Measurements from ENCODE around the gene KDM8.

Gene KDM8

GRCh38 chr16:27268376-27269299 lies 65.3 kb downstream of the KDM8 start, which contains the start of gene NSMCE1:
Gene NSMCE1, minus strand, starts transcription at chr16:27268772. Its CDS starts 11,202 bp downstream, at chr16:27257570.
- TF ChIP-seq REST (IDR thresholded peaks at IDR 0.05; ENCODE audit: insufficient read depth in 1 of 2, low read depth in 2 of 2, low read length in 2 of 2) (no peak), SIN3A (IDR thresholded peaks at IDR 0.05; ENCODE audit: borderline replicate concordance, insufficient read depth, low read length) (no peak), POLR2AphosphoS5 (IDR thresholded peaks at IDR 0.05; ENCODE audit: low read depth, low read length) (peak; percentile 83), FOXP2 (optimal IDR thresholded peaks at IDR 0.05; ENCODE audit: borderline replicate concordance, extremely low read depth, extremely low read length, insufficient read depth) (peak; percentile 68), TAF1 (IDR thresholded peaks at IDR 0.05; ENCODE audit: borderline replicate concordance, insufficient read depth, low read length) (peak; percentile 78; the same call in 1 of the 2 replicates)

GRCh38 chr16:27269300-27270150 lies 66.2 kb downstream of the KDM8 start:
- no peak for TF ChIP-seq REST (IDR thresholded peaks at IDR 0.05; ENCODE audit: insufficient read depth in 1 of 2, low read depth in 2 of 2, low read length in 2 of 2)
- TF ChIP-seq POLR2AphosphoS5 (IDR thresholded peaks at IDR 0.05; ENCODE audit: low read depth, low read length), result no peak
- TF ChIP-seq SIN3A (IDR thresholded peaks at IDR 0.05; ENCODE audit: borderline replicate concordance, insufficient read depth, low read length), result no peak
- no peak for TF ChIP-seq TAF1 (IDR thresholded peaks at IDR 0.05; ENCODE audit: borderline replicate concordance, insufficient read depth, low read length)

GRCh38 chr16:27270349-27270748 lies 67.0 kb downstream of the KDM8 start:
- TF ChIP-seq FOXP2 (optimal IDR thresholded peaks at IDR 0.05; ENCODE audit: borderline replicate concordance, extremely low read depth, extremely low read length, insufficient read depth) (no peak), TAF1 (IDR thresholded peaks at IDR 0.05; ENCODE audit: borderline replicate concordance, insufficient read depth, low read length) (no peak)
